ENCODE results near the gene PGC. TPM values are rescaled to one million over a fixed set of nuclear protein-coding genes. Genes with fewer than 3 reads are reported as not detected.

The PGC gene
- total and polyA plus RNA-seq, 9 of the 15 experiments (the other 6 are each of a cell fraction or from before 2014, with no cell fraction given): 0.17 to 0.40 TPM; not detected in 7

DNA sequence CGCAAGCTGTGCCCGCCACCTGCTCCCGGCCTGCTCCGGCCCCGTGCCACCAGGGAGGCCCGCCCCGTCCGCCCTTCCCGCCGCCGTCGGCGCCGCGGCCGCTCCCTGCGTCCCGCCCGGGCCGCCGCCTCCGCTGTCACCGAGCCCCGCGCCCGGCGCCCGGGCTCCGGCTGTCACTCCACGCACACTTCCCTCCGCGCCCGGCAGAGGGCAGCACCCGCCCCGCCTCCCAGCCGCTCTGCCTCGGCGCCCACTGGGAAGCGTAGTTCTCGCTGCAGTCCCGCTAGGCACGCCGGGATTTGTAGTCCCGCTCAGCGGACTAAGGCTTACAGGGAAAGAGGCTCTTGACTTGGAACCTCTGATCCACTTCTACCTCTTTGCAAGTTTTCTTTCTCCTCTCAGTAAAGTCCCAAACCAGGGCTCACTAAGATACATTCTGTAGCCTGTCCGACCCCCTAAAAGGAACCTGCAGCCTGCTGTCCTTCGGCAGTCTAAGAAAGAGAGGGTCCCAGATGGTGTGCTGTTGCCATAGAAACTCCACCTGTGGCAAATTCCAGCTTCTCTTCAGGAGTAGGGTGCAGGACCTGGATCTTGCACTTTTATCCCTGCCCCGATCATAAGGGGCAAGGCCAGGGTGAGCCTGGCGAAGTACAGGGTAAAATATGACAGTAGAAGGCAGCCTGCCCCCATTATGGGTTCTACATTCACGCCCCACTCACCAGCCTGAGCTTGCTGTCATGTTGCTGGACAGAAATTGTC lies 11.6 kb downstream of the PGC start, which contains the start of gene TFEB (continued):
- TF ChIP-seq, protein P1, sequence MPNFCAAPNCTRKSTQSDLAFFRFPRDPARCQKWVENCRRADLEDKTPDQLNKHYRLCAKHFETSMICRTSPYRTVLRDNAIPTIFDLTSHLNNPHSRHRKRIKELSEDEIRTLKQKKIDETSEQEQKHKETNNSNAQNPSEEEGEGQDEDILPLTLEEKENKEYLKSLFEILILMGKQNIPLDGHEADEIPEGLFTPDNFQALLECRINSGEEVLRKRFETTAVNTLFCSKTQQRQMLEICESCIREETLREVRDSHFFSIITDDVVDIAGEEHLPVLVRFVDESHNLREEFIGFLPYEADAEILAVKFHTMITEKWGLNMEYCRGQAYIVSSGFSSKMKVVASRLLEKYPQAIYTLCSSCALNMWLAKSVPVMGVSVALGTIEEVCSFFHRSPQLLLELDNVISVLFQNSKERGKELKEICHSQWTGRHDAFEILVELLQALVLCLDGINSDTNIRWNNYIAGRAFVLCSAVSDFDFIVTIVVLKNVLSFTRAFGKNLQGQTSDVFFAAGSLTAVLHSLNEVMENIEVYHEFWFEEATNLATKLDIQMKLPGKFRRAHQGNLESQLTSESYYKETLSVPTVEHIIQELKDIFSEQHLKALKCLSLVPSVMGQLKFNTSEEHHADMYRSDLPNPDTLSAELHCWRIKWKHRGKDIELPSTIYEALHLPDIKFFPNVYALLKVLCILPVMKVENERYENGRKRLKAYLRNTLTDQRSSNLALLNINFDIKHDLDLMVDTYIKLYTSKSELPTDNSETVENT (CRISPR knock-in tag; IDR thresholded peaks at IDR 0.05): peak; percentile 59
- TF ChIP-seq, protein P2, sequence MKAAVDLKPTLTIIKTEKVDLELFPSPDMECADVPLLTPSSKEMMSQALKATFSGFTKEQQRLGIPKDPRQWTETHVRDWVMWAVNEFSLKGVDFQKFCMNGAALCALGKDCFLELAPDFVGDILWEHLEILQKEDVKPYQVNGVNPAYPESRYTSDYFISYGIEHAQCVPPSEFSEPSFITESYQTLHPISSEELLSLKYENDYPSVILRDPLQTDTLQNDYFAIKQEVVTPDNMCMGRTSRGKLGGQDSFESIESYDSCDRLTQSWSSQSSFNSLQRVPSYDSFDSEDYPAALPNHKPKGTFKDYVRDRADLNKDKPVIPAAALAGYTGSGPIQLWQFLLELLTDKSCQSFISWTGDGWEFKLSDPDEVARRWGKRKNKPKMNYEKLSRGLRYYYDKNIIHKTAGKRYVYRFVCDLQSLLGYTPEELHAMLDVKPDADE (conservative IDR thresholded peaks at IDR 0.05; ENCODE audit: control insufficient read depth, low read depth, low read length): peak; percentile 99
- TF ChIP-seq POLR2AphosphoS2 (IDR thresholded peaks at IDR 0.05; ENCODE audit: low read length) (no peak), ZNF3 (CRISPR knock-in tag; IDR thresholded peaks at IDR 0.05) (no peak), GATA2 (CRISPR knock-in tag; IDR thresholded peaks at IDR 0.05) (peak; percentile 29; the same call in 1 of the 2 replicates), DNMT1 (IDR thresholded peaks at IDR 0.05) (no peak), RUNX1 (IDR thresholded peaks at IDR 0.05; ENCODE audit: low read depth) (no peak), HLTF (IDR thresholded peaks at IDR 0.05) (no peak), ZNF830 (CRISPR knock-in tag; IDR thresholded peaks at IDR 0.05) (0 out of 2 replicates have a peak, but pooled peaks have one; percentile 57), POLR2B (IDR thresholded peaks at IDR 0.05; ENCODE audit: low read depth, partially characterized antibody) (no peak), ZNF764 (CRISPR knock-in tag; IDR thresholded peaks at IDR 0.05; ENCODE audit: low read depth) (no peak), PHF20 (IDR thresholded peaks at IDR 0.05; ENCODE audit: partially characterized antibody) (no peak), PTTG1 (tag; IDR thresholded peaks at IDR 0.05; ENCODE audit: low read depth) (no peak), RBM15 (IDR thresholded peaks at IDR 0.05; ENCODE audit: insufficient read depth, low read length) (no peak), FOXJ3 (CRISPR knock-in tag; IDR thresholded peaks at IDR 0.05) (no peak), RFX1 (IDR thresholded peaks at IDR 0.05) (peak; percentile 86)
- TF ChIP-seq, protein P3, sequence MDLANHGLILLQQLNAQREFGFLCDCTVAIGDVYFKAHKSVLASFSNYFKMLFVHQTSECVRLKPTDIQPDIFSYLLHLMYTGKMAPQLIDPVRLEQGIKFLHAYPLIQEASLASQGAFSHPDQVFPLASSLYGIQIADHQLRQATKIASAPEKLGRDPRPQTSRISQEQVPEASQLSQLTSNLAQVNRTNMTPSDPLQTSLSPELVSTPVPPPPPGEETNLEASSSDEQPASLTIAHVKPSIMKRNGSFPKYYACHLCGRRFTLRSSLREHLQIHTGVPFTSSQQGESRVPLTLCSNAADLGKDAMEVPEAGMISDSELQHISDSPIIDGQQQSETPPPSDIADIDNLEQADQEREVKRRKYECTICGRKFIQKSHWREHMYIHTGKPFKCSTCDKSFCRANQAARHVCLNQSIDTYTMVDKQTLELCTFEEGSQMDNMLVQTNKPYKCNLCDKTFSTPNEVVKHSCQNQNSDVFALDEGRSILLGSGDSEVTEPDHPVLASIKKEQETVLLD (IDR thresholded peaks at IDR 0.05): no peak
- TF ChIP-seq, protein P4, sequence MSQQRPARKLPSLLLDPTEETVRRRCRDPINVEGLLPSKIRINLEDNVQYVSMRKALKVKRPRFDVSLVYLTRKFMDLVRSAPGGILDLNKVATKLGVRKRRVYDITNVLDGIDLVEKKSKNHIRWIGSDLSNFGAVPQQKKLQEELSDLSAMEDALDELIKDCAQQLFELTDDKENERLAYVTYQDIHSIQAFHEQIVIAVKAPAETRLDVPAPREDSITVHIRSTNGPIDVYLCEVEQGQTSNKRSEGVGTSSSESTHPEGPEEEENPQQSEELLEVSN (IDR thresholded peaks at IDR 0.05; ENCODE audit: borderline replicate concordance in 1 of 2, extremely low read depth in 1 of 2, insufficient read depth in 1 of 2, insufficient read length in 1 of 2, low read depth in 1 of 2, low read length in 1 of 2, poor library complexity in 1 of 2, severe bottlenecking in 1 of 2): peak in 1 of 2 experiments; percentile 54
- TF ChIP-seq, protein P5, sequence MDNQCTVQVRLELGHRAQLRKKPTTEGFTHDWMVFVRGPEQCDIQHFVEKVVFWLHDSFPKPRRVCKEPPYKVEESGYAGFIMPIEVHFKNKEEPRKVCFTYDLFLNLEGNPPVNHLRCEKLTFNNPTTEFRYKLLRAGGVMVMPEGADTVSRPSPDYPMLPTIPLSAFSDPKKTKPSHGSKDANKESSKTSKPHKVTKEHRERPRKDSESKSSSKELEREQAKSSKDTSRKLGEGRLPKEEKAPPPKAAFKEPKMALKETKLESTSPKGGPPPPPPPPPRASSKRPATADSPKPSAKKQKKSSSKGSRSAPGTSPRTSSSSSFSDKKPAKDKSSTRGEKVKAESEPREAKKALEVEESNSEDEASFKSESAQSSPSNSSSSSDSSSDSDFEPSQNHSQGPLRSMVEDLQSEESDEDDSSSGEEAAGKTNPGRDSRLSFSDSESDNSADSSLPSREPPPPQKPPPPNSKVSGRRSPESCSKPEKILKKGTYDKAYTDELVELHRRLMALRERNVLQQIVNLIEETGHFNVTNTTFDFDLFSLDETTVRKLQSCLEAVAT (IDR thresholded peaks at IDR 0.05): no peak
